Osteocyte (in vitro differentiated cells): ENCODE measurements around the gene SGCG. TPM values are rescaled to one million over a fixed set of nuclear protein-coding genes. Genes with fewer than 3 reads are reported as not detected.

ENCODE experiments used
- DNase-seq: peaks from one replicate; pipeline ENCODE4 v3.0.0; 2021; ENCODE audit warnings: mixed read lengths; ENCODE audit not compliant: unreplicated experiment; ENCODE audit errors: extremely low spot score
- H3K27ac Mint-ChIP-seq: one replicate; pipeline ENCODE4 v1.8.0; 2021; ENCODE audit warnings: mild to moderate bottlenecking, mixed read lengths; ENCODE audit not compliant: unreplicated experiment
- H3K27me3 Mint-ChIP-seq: one replicate; pipeline ENCODE4 v1.8.0; 2021; ENCODE audit warnings: mixed read lengths; ENCODE audit not compliant: unreplicated experiment
- H3K36me3 Mint-ChIP-seq: one replicate; pipeline ENCODE4 v1.8.0; 2021; ENCODE audit warnings: mixed read lengths; ENCODE audit not compliant: unreplicated experiment
- H3K4me1 Mint-ChIP-seq: one replicate; pipeline ENCODE4 v1.8.0; 2021; ENCODE audit warnings: mixed read lengths; ENCODE audit not compliant: unreplicated experiment
- H3K4me3 Mint-ChIP-seq: one replicate; pipeline ENCODE4 v1.8.0; 2021; ENCODE audit warnings: mild to moderate bottlenecking, moderate library complexity, mixed read lengths; ENCODE audit not compliant: unreplicated experiment
- H3K9me3 Mint-ChIP-seq: one replicate; pipeline ENCODE4 v1.8.0; 2021; ENCODE audit warnings: mixed read lengths; ENCODE audit not compliant: unreplicated experiment
- CTCF ChIP-seq: fragments of 200-600 bp; sonication (generic); IDR thresholded peaks from 2 replicates; pipeline ENCODE4 v1.5.0; 2021; ENCODE audit warnings: antibody characterized with exemption, mild to moderate bottlenecking, moderate library complexity
- total RNA-seq: library from RNA; stranded (reverse); gene quantifications from 2 replicates; pipeline ENCODE4 v1.2.1, GENCODE V29; 2021

SGCG gene
- total RNA-seq, 1 donor from 2014 or later, result 0.70 TPM

GRCh38 chr13:23367907-23368306, 187.1 kb downstream of the SGCG start:
- Mint-ChIP-seq H3K4me1 (peaks cover 9% of the 10 kb centered on the region), H3K4me3 (no peak overlapping the region), H3K36me3 (peaks cover 44% of the 10 kb centered on the region), H3K9me3 (no peaks in the 10 kb centered on the region), H3K27me3 (no peaks in the 10 kb centered on the region), H3K27ac (no peak overlapping the region)
- DNase-seq, result no peak
- no peak for TF ChIP-seq CTCF

DNA sequence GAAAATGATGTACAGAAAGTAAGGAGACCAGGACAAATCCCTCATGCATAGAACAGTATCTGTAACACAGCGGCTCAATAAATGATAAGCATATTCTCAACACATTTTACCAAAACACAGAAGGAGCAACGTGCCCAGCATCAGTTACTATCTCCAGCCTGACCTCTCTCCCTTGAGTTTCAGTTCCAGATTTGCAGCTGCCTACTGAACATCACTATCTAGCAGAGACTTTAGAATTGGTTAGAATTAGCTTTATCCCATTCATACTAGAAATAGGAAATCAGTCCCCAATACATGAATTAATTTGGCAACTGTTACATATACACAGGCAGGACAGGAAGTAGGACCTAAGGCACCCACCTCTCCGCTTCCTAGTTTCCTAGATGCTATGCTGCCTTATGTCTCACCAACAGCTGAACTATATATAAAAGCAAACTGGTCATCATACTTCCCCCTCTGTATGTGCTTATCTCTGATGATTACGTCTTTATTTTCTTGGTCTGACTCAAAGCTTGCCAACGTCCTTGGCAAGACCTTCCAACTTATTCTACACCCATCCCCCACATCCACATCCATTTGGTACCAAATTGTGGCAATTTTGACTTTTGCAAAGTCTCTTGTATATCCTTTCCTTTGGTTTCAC, 191.6 kb downstream of the SGCG start:
- no peaks in the 10 kb centered on the region for H3K27me3 Mint-ChIP-seq
- peak overlapping the region; percentile 18 for H3K27ac Mint-ChIP-seq
- TF ChIP-seq CTCF, result no peak
- H3K36me3 Mint-ChIP-seq, result peaks cover 20% of the 10 kb centered on the region
- DNase-seq, result peak; percentile 2
- no peak overlapping the region for H3K4me3 Mint-ChIP-seq
- H3K9me3 Mint-ChIP-seq, result no peaks in the 10 kb centered on the region
- H3K4me1 Mint-ChIP-seq, result peaks cover 36% of the 10 kb centered on the region
